HG02798 (cell line): ENCODE results near the gene ALOX15.
"Not testable (repeated sequence)": the region's sequence is repeated elsewhere in the genome, so short reads cannot be mapped to it uniquely, and the experiment has no call there.

Source experiments
- ATAC-seq: cut with Tn5 transposase; IDR thresholded peaks from one replicate; pipeline ENCODE4 v1.9.1; 2021; ENCODE audit warnings: mild to moderate bottlenecking; ENCODE audit not compliant: unreplicated experiment, poor library complexity

Gene ALOX15

DNA sequence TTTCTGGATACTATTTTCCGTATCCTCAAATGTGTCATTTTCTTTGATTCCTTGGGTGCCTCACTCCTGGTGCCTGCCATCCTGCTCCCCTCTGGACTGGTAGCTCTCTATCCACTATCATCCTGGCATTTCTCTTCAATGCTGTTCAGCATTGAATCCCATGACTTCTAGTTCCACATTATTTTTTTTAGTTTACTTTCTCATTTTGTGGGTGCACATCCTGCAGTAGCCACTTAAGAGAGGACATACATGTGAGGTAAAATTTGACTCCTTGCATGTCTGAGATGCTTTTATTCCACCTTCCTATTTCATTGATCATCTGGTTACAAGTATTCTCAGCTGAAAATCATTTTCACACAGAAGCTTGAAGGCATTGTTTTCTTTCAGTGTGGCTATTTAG is 19.1 kb downstream of the ALOX15 start:
- ATAC-seq: no peak

DNA sequence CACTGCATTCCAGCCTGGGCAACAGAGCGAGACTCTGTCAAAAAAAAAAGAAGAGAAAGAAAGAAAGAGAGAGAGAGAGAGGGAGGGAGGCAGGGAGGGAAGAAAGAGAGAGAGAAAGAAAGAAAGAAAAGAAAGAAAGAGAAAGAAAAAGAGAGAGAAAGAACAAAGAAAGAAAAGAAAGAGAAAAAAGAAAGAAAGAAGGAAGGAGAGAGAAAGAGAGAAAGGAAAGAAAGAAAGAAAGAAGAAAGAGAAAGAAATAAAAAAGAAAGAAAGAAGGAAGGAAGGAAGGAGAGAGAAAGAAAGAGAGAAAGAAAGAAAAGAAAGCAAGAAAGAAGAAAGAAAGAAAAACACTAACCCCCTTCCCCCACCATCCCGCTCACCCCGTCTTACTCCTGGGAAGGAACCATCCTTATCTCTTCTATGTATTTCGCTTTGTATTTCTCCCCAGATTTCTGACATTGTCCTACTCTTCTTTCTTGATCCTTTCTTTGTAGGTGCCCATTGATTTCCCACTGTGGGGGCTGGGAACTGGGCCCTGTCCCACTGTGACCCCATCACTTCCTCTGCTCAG is 20.9 kb downstream of the ALOX15 start:
- no peak for ATAC-seq

DNA sequence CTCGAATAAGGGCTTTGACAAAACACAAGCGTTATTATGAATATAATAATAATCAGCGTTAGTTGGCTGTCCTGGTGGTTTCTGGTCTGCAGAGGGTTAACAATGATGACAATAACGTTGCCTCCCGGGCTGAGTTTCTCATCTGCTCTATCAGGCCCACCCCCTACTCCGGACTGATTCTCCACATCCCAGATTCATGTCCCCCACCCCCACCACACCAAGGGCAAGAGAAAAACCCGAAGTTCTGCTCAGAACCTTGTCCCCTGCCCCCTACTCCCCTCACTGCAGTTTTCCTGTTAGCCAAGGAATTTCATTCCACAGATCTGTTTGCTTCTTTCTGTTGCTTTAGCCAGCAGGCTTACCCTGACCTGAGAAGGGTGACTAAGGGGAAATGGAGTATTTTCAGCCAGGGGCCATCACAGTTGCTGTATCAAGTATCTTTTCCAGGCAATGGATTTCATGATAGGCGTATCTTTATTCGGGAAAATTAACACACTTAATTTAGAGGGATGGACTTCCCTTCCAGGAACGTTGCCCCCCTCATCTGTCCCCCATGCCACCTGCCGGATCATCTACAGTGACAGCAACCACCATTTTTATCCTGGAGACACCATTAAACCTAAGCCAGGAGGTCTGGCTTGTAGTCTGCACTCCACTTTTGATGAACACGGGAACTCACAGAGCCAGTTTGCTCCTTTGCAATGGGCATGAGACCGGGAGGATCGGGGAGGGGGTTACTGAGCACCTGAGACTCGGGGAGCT is 23.7 kb downstream of the ALOX15 start:
- ATAC-seq: no peak

DNA sequence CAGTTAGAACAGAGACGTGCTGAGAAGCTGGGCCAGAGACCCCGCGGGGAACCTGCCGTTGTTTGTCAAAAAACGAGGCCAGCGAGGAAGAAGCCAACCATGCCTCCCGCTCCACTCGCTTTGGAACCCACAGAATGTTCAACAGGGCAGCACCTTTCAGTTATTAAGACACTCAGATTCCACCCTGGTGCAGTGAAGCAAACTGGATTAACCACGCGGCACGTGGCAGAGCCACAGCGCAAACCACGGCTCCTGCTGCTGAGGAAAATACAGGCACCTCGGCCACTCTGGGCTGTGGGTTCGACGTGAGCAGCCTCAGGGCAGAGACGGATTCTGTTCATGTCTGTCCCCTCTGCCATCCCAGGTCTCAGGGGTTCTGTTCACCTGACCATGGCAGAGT is 24.4 kb downstream of the ALOX15 start:
- ATAC-seq: no peak

DNA sequence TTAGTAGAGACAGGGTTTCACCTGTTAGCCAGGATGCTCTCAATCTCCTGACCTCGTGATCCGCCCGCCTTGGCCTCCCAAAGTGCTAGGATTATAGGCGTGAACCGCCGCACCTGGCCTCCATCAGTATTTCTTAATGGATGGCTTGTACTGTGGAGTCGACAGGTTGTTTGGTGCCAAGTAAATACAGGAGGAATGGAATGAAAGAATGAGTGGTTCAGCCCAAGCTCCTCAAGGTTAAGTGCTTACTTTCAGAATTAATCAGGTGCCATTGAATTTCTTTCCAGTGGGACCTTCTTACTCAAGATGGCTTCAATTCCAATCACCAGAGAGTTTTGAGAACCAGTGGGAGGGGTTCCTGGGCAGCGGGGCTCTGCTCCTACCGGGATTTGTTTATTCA is 25.0 kb downstream of the ALOX15 start:
- ATAC-seq: no peak

DNA sequence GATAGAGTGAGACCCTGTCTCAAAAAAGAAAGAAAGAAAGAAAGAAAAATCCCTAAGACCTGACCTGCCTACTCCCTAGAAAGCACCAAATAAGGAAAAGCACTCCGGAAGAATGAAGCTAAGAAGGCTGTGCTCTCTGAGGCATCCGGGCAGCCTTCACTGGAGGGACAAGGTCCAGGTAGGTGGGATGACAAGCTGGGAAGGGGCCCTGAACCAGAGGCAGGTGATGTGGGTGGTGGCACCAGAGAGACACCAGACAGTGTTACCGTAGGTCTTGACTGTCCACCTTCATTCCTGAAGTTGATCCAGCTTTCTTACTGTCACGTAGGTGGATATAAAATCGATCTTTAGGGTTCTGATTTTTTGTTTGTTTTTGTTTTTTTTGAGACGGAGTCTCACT is 30.8 kb downstream of the ALOX15 start:
- ATAC-seq: no peak

DNA sequence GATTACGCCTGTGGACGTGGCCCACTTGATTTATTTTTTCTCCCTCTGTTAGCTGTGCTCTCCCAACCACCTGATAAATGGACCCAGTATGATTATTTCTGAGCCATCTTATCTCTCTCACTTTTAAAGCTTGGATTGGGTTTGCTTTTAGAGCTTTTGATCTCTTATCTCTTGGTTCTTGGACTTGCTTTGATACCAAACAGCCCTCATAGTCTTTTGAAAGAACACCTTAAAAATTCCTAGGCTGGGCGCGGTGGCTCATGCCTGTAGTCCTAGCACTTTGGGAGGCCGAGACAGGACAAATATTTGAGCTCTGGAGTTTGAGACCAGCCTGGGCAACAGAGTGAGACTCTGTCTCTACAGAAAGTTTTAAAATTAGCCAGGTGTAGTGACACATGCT is 31.3 kb downstream of the ALOX15 start:
- no peak for ATAC-seq

DNA sequence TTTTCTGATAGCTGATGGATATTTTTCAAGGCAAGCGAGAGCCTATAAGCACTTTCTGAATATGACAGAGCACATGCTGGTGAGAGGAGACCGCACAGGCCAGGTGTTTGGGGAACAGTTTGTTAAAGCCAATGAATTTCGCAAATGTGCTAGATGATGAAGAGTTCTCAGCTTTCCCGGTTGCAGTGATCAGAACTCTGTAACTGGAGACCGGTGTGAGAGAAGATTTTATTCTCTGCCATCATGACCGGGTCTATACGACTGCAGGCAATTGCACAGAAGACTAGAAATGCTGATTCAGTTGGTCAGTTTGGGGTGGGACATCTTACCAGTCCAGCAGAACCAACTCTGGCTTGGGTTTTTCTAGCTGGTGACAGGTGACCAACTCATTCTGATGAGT is 31.7 kb downstream of the ALOX15 start:
- ATAC-seq: no peak

DNA sequence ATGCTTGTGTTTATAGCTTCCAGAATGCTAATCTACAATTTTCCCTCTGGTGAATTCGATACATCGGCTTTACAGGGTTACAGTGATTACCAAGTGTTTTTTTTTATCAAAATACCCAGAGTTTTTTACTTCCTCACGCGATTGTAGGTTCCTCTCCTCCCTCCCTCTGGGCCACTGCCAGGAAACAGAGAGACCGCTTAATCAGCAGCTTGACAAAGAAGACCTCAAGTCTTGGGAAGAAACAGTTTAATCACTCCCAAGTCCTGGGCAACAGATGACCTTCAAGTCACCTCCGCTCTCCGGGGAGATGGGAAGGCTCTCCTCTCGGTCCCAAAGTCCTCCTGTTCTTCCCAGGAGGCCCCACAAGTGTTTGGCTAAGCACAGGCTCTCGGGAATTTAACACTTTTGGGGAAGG is 33.7 kb downstream of the ALOX15 start:
- no peak for ATAC-seq

DNA sequence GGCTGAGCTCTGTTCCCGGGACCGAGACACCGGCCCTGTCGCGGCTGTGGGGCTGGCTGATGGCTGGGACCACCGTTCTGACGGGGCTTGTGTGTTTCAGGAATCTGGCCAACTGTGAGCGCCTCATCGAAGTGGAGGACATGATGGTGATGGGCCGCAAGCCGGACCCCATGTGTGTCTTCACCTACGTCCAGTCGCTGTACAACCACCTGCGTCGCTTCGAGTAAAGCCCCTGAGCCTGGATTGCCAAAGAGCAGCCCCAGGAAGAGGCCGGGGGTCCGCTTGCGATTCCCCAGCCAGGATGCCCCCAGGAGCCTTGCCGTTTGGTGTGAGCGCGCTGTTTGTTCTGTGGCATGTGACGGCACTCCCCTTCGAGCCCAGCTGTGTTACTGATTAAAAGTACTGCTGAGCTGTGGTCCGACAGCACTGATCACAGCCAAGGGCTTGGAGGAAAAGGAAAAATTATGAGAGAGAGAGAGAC is 34.2 kb downstream of the ALOX15 start:
- ATAC-seq: no peak

DNA sequence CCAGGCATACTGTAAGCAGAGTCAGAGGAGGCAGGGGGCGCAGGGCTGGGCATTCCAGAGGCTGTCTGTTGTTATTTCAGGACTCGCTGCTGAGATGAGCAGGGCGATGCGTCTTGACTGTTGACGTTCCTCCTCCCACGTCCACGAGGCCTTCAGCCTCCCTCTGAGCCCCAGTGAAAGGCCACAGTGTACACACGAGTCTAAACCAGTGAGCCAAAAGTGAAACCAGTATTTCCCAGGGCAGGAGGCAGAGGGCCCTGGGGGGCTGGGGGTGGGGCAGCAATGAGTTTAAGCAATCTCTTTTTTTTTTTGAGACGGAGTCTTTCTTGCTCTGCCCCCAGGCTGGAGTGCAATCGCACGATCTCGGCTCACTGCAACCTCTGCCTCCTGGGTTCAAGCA is 35.7 kb downstream of the ALOX15 start:
- no peak for ATAC-seq

DNA sequence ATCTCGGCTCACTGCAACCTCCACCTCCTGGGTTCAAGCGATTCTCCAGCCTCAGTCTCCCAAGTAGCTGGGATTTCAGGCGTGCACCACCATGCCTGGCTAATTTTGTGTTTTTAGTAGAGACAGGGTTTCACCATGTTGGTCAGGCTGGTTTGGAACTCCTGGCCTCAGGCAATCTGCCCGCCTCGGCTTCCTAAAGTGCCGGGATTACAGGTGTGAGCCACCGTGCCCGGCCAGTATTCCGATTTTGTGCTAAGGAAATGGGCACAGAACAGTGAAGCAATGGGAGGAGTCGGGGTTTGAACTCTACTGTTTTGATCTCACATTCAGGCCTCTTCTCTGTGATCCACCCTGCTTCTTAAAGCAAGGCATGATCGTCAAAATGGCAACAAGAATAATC is 36.7 kb downstream of the ALOX15 start:
- not testable (repeated sequence) for ATAC-seq

DNA sequence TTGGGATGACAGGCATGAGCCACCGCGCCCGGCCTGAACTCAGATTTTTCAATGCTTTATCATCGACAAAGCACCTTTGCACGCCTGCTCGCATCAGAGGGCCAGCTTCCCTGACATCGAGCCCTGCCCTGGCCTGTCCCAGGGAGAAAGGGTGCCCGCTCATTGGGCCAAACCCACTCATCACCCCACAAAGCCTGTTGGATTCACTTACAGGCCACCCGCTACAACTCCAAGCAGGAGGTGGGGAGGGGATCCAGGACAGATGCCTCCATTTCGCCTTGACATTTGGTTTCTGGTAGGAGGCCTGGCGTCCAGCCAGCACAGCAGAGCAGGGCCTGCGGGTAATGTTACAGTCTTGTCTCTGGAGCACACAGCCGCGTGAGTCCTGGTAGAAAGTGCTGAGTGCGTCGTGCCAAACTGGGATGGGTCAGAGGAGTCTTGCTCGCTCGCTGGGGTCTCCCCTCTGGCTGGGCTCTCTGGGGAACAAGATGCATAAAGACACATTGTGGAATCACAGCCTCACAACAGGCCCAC is 37.3 kb downstream of the ALOX15 start:
- no peak for ATAC-seq

DNA sequence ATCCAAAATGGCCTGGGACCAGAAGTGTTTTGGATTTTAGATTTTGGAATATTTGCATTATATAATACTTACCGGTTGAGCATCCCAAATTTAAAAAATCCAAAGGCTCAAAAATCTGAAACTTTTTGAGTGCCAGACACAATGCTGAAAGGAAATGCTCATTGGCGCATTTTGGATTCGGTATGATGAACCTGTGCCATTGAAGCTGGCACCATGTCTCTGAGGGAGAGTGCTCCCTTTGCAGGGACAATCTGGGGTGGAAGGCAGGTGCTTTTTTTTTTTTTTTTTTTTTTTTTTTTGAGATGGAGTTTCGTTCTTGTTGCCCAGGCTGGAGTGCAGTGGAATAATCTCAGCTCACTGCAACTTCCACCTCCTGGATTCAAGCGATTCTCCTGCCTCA is 39.4 kb downstream of the ALOX15 start:
- ATAC-seq: no peak

DNA sequence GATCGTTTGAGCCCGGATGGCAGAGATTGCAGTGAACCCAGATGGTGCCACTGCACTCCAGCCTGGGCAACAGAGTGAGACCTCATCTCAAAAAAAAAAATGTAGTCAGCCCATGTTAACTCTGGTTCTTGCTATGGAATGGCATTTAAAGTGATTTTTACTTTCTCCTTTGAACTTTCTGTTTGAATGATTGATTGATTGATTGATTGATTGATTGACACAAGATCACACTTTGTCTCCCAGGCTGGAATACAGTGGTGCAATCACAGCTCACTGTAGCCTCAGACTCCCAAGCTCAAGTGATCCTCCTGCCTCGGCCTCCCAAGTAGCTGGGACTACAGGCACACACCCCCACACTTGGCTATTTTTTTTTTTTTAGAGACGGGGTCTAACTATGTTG is 40.2 kb downstream of the ALOX15 start:
- no peak for ATAC-seq

DNA sequence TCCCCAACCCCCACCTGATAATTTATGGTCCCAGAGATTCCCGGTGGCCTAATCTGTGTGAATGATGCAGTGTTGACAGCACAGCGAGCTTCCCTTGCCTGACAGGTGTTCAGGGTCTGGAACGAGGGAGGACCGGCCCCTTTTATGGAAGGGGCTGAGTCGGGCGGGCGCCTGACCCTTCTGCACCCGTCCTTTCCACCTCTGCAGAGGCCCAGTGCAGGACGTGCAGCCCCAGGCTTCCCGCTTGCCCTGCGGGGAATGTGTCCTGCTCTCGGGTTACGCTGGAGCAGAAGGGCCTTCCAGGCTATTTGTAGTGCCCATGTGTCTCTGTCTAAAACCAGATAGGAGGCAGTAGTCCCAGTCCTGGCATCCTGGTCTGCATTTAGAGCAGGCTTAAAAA is 40.9 kb downstream of the ALOX15 start:
- no peak for ATAC-seq

DNA sequence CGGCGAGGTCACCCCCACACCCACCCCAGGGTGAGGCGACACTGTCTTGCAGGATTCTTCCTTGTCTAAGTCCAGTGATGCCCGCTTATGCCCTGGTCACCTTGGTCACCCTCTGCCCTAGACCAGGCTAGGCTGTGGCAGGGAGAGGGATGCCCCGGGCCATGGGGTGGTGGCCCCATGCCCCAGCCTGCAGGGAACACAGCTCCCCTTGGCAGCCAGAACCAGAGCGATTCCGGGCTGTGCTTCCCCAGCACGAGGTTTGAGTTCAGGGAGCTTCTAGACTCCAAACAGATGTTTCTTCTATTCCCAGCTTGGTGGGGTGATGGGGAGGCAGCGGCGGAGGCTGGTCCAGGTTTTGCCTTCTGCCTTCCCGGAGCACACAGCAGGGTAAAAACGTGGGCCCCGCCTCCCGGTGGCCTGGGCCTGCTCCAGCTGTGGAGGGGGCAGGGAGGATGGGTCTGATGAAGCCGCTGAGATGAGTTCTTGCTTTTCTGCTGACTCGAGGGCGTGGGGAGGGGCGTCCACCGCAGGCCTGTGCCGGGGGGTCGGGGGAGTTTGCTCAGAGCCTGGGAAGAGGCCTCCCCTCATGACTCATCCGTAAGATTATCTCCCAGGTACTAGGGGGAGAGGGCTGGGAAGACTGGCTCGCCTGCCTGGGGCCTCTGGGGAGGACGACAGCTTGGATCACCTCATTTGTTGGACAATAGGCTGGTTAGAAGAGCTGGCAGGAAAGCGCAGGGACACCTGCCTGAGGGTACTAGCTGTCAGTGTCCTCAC is 41.8 kb downstream of the ALOX15 start:
- ATAC-seq: no peak

DNA sequence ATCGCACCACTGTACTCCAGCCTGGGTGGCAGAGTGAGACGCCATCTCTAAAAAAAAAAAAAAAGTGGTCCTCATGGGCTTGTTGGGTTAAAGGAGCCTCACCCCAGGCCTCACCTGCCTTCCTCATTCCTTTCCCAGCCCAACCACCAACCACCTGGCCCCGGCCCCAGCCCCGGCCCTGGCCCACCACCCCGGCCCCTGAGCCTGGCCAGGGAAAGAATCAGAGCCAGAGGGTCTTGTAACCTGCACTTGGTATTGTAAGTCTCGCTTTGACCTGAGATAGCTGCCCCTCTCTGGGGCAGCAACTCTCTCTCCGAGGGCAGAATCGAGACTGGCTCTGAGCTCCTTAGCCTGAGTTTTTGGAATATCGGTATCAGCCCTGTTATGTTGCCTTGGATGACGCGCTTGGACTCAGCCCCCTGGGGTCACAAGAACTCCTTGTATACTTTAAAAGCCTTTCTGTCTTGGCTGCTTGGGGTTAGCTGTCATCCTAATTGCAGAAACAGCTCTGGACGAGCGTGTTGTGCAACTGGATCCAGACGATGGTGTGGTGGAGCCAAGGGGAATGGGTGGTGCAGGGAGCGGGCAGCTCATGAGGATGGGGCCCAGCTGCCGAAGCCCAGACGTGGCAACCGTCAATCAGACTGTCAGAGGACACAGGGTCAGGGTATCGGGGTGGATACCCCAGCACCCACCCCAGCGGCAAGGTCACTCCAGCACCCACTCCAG is 42.5 kb downstream of the ALOX15 start:
- no peak for ATAC-seq

DNA sequence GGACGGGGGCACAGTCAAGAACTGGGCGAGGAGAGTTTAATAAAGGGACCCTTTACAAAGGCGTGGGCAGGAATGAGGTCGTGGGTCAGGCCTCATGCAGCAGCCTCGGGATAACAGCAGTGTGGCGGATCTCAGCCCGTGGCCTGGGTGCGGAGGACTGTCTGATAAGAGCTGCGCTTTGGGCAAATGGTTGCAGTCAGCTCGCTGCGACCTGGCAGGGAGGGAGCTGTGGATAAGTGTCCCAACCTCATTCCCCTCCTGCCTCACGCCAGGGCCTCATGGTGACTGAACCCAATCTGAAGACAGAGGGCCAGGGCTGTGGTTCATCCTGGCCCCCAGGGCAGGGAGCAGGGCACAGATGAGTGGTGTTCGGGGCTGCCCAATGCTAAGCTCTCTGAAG is 43.5 kb downstream of the ALOX15 start:
- ATAC-seq: no peak

DNA sequence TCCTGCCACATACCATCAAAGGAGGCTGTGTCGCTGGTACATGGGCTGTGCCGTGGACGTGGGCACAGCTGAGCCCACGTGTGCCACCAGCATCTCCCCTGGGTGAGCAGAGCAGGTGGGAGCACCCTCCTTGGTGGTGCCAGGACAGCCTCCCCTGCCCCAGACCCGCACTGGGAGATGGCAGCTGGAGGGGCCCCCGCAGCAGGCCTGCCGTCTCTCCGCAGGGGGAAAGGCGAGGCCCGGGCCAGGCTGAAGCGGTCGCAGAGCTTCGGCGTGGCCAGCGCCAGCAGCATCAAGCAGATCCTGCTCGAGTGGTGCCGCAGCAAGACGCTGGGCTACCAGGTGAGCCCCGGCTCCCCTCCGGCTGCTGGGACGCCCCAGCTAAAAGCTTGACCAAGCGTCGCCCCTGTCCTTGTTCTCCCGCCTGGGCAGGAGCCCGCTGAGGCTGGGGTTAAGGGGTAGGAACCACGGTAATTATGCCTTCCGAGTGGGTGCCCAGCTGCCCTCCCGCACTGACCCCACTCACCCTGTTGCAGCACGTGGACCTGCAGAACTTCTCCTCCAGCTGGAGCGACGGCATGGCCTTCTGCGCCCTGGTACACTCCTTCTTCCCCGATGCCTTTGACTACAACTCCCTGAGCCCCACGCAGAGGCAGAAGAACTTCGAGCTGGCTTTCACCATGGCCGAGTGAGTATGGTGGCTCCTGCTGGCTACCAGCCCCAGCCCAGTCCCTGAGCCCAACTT is 44.7 kb downstream of the ALOX15 start:
- ATAC-seq: no peak
